GM12878 (cell line): ENCODE results near the gene TEF. TPM values are rescaled to one million over a fixed set of nuclear protein-coding genes. Genes with fewer than 3 reads are reported as not detected.

ENCODE experiments used
- ATAC-seq: fragments of 200-7000 bp; cut with Tn5 transposase; 3 replicates; pipeline ENCODE4 v1.9.1; 2020; ENCODE audit warnings: mild to moderate bottlenecking, moderate library complexity
- BruUV-seq: library from RNA; stranded (reverse); fragments of 400-500 nt; replicated peaks from 2 replicates; lab custom pipeline; 2021; lab: Mats Ljungman, UMichigan
- CTCF ChIA-PET: fragments of 300-600 bp; sonication (Branson Sonifier 250); formaldehyde crosslinking; extraction: SDS; loops from one replicate; lab custom pipeline; 2021; ENCODE audit warnings: inconsistent platforms; lab: Yijun Ruan, JAX
- POLR2A ChIA-PET: fragments of 350-600 bp; formaldehyde crosslinking; extraction: SDS; loops from one replicate; lab custom pipeline; 2021; ENCODE audit warnings: inconsistent platforms; lab: Charles Lee
- RAD21 ChIA-PET: fragments of 300-600 bp; sonication (Branson Sonifier 250); formaldehyde crosslinking; loops from one replicate; lab custom pipeline; 2023; ENCODE audit warnings: antibody characterized with exemption; ENCODE audit not compliant: unreplicated experiment; lab: Charles Lee
- SMC1A ChIA-PET: fragments of 300-600 bp; sonication (Branson Sonifier 250); formaldehyde crosslinking; loops from one replicate; lab custom pipeline; 2023; ENCODE audit not compliant: unreplicated experiment, uncharacterized antibody; lab: Charles Lee
- DNase-seq: peaks from one replicate; pipeline ENCODE4 v3.0.0-alpha.2; 2011; ENCODE audit warnings: low read depth, low spot score
- FAIRE-seq: peaks from 3 replicates; lab custom pipeline; 2011; peaks lifted over from hg19 to GRCh38; lab: Jason Lieb, UNC
- H2AFZ ChIP-seq: 2 replicates; pipeline ENCODE4 v1.6.0; 2011; ENCODE audit warnings: low read depth, low read length, control low read depth; ENCODE audit not compliant: control insufficient read depth
- H3K27ac ChIP-seq: 2 replicates; pipeline ENCODE4 v1.5.1; 2011; ENCODE audit warnings: control low read depth; ENCODE audit not compliant: control insufficient read depth, insufficient read depth
- H3K27me3 ChIP-seq, 2 experiments: replicated peaks in 1 of 2; 2 replicates each; pipeline versions ENCODE4 v1.6.0 to v1.6.1; 2011; ENCODE audit warnings: low read length in 1 of 2; ENCODE audit not compliant: control insufficient read depth in 2 of 2, insufficient read depth in 2 of 2
- H3K36me3 ChIP-seq, 2 experiments: 2 replicates each; pipeline ENCODE4 v1.5.1; 2011; ENCODE audit warnings: low read length in 1 of 2; ENCODE audit not compliant: control insufficient read depth in 2 of 2, insufficient read depth in 2 of 2
- H3K4me1 ChIP-seq: 2 replicates; pipeline ENCODE4 v1.6.1; 2011; ENCODE audit warnings: mild to moderate bottlenecking, low read length, moderate library complexity, mixed read lengths; ENCODE audit not compliant: control insufficient read depth, insufficient read depth
- H3K4me2 ChIP-seq: 2 replicates; pipeline ENCODE4 v1.6.0; 2011; ENCODE audit warnings: control low read depth; ENCODE audit not compliant: control insufficient read depth, insufficient read depth
- H3K4me3 ChIP-seq: fragments of 200-600 bp; sonication (generic); 2 replicates; pipeline ENCODE4 v1.5.1; 2016
- H3K79me2 ChIP-seq: 2 replicates; pipeline ENCODE4 v1.6.0; 2011; ENCODE audit warnings: low read length; ENCODE audit not compliant: control insufficient read depth, insufficient read depth
- H3K9ac ChIP-seq: 2 replicates; pipeline ENCODE4 v1.8.0; 2011; ENCODE audit warnings: low read length, control low read depth, mixed read lengths; ENCODE audit not compliant: control insufficient read depth, insufficient read depth
- H3K9me3 ChIP-seq: replicated peaks from 3 replicates; pipeline ENCODE4 v1.5.1; 2011; ENCODE audit warnings: mild to moderate bottlenecking, low read length; ENCODE audit not compliant: control insufficient read depth, insufficient read depth
- H4K20me1 ChIP-seq: 2 replicates; pipeline ENCODE4 v1.6.0; 2011; ENCODE audit not compliant: control insufficient read depth, insufficient read depth
- BACH1 ChIP-seq: fragments of 450-650 bp; IDR thresholded peaks from 2 replicates; pipeline ENCODE4 v1.6.1; 2017; ENCODE audit warnings: mild to moderate bottlenecking, borderline replicate concordance
- BCL11A ChIP-seq: IDR thresholded peaks from 2 replicates; pipeline ENCODE4 v1.6.1; 2011; ENCODE audit warnings: low read depth, low read length
- BRCA1 ChIP-seq: IDR thresholded peaks from 2 replicates; pipeline ENCODE4 v1.6.1; 2011; ENCODE audit warnings: low read depth, low read length, improper control_type of control experiment
- CEBPZ ChIP-seq: fragments of 150-350 bp; IDR thresholded peaks from 2 replicates; pipeline ENCODE4 v1.6.1; 2016; ENCODE audit warnings: low read depth, low read length
- GATAD2B ChIP-seq: fragments of 450-650 bp; conservative IDR thresholded peaks from 2 replicates; pipeline ENCODE4 v1.6.1; 2017; ENCODE audit warnings: low read depth, mild to moderate bottlenecking, moderate library complexity
- HDGF ChIP-seq: fragments of 450-650 bp; IDR thresholded peaks from 2 replicates; pipeline ENCODE4 v1.6.1; 2016; ENCODE audit warnings: antibody characterized with exemption
- KLF5 ChIP-seq: fragments of 450-650 bp; IDR thresholded peaks from 2 replicates; pipeline ENCODE4 v1.6.1; 2014; ENCODE audit warnings: mild to moderate bottlenecking; ENCODE audit not compliant: partially characterized antibody
- PML ChIP-seq: IDR thresholded peaks from 2 replicates; pipeline ENCODE4 v1.6.1; 2012; ENCODE audit warnings: low read length, inconsistent platforms
- RCOR1 ChIP-seq: conservative IDR thresholded peaks from 2 replicates; pipeline ENCODE4 v1.6.1; 2012; ENCODE audit warnings: low read depth, low read length, improper control_type of control experiment
- SMARCA5 ChIP-seq: fragments of 450-650 bp; IDR thresholded peaks from 2 replicates; pipeline ENCODE4 v1.6.1; 2017; ENCODE audit warnings: mild to moderate bottlenecking
- SMC3 ChIP-seq: IDR thresholded peaks from 2 replicates; pipeline ENCODE4 v1.6.1; 2011; ENCODE audit warnings: low read length, improper control_type of control experiment, borderline replicate concordance
- SRF ChIP-seq, 2 experiments: IDR thresholded peaks; 2 replicates each; pipeline ENCODE4 v1.6.1; 2011; ENCODE audit warnings: low read depth in 2 of 2, low read length in 2 of 2, mild to moderate bottlenecking in 1 of 2, moderate library complexity in 1 of 2
- STAT1 ChIP-seq: fragments of 450-650 bp; conservative IDR thresholded peaks from 2 replicates; pipeline ENCODE4 v1.6.1; 2014; ENCODE audit warnings: antibody characterized with exemption, mild to moderate bottlenecking
- WRNIP1 ChIP-seq: IDR thresholded peaks from 2 replicates; pipeline ENCODE4 v1.6.1; 2011; ENCODE audit warnings: low read depth, low read length, improper control_type of control experiment, borderline replicate concordance
- ZNF24 ChIP-seq: fragments of 450-650 bp; IDR thresholded peaks from 2 replicates; pipeline ENCODE4 v1.6.1; 2017; ENCODE audit warnings: antibody characterized with exemption, mild to moderate bottlenecking
- WGBS: methylation state at CpG from one replicate; pipeline ENCODE4 v1.1.6; 2016; ENCODE audit warnings: low lambda C conversion rate; ENCODE audit not compliant: insufficient replicate concordance, insufficient coverage; ENCODE audit errors: missing lambda C conversion rate; 5-methylcytosine and 5-hydroxymethylcytosine counted together
- in situ Hi-C: fragments of 300-500 bp; cut with MboI; formaldehyde crosslinking; loops from 9 replicates; pipeline ENCODE4 v1.14.3; 2018; ENCODE audit warnings: mixed read lengths
- intact Hi-C: fragments of 100-400 bp; cut with micrococcal nuclease; formaldehyde crosslinking; loops from one replicate; pipeline ENCODE4 v1.14.2; 2022; ENCODE audit not compliant: unreplicated experiment
- polyA plus RNA-seq, 11 experiments: library from polyadenylated mRNA; depleted of rRNA in 4 of 11; unstranded in 6 of 11; stranded (reverse) in 5 of 11; fragments of >200 nt; fragmentation: Nextera tagmentation in 4 of 11; fragmentation: Illumina TruSeq in 1 of 11; extraction: Ambion mirVana in 4 of 11; extraction: Trizol in 1 of 11; gene quantifications; 1 replicate in 1 of 11; 2 replicates in 10 of 11; pipeline versions ENCODE4 v1.2.1 to v1.2.3, GENCODE V29; 2011 to 2016; ENCODE audit warnings: inconsistent platforms in 2 of 11, missing spikeins in 2 of 11, low read depth in 1 of 11
- total RNA-seq, 4 experiments: library from RNA; depleted of rRNA in 3 of 4; stranded (reverse); fragments of >200 nt in 3 of 4; fragmentation: Illumina TruSeq in 1 of 4; extraction: Trizol in 1 of 4; gene quantifications; 2 replicates each; pipeline versions ENCODE4 v1.2.1 to v1.2.3, GENCODE V29; 2013 to 2021

The TEF gene
- total and polyA plus RNA-seq, 10 of the 15 experiments (the other 5 are each of a cell fraction or from before 2014, with no cell fraction given), result 0.23 to 4.9 (median 3.2) TPM

DNA sequence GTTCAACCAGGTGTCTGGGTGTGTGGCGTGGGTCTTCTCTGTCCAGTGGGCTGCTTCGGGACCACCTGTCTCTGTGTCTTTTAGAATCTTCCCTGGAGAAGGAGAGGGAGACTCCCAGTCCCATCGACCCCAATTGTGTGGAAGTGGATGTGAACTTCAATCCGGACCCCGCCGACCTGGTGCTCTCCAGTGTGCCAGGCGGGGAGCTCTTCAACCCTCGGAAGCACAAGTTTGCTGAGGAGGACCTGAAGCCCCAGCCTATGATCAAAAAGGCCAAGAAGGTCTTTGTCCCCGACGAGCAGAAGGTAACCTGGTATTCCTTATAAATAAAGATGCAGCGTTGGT, 12.2 kb downstream of the TEF start:
- H3K27me3 ChIP-seq, result no peaks in the 10 kb centered on the region
- TF ChIP-seq ZNF24, result no peak
- TF ChIP-seq PML, result no peak
- no peak for TF ChIP-seq CEBPZ
- no peak for TF ChIP-seq WRNIP1
- no peak for TF ChIP-seq SRF (IDR thresholded peaks at IDR 0.05; ENCODE audit: low read depth in 2 of 2, low read length in 2 of 2)
- TF ChIP-seq GATAD2B, result no peak
- no peak for TF ChIP-seq SMC3
- no peak for TF ChIP-seq SMARCA5
- TF ChIP-seq BCL11A, result no peak
- no peak for TF ChIP-seq BRCA1
- no peak for TF ChIP-seq KLF5
- TF ChIP-seq STAT1, result no peak
- TF ChIP-seq HDGF, result no peak
- TF ChIP-seq BACH1, result no peak
- no peak for TF ChIP-seq RCOR1
- in situ Hi-C loops, result no loop called here
- SMC1A ChIA-PET, result no interaction called here
- POLR2A ChIA-PET, result interaction anchor here (0.6 kb wide), 1 partner anchor 93 kb away, joined by 9 read pairs; no protein-coding TSS in a partner anchor
- ATAC-seq, result no peak
- no peak for FAIRE-seq
- WGBS, result 86% methylated on average over 11 of the region's 11 CpGs
- no peak overlapping the region for H3K27ac ChIP-seq
- BruUV-seq, result no TSS peak
- no peak overlapping the region for H3K4me2 ChIP-seq
- H3K9me3 ChIP-seq, result no peaks in the 10 kb centered on the region
- no peak overlapping the region for H3K4me3 ChIP-seq
- H3K79me2 ChIP-seq, result no peaks in the 10 kb centered on the region
- H2AFZ ChIP-seq, result no peak overlapping the region
- CTCF ChIA-PET, result interaction anchor here (0.9 to 1.1 kb wide), 2 partner anchors 10 to 79 kb away, joined by 3 to 6 read pairs; no protein-coding TSS in a partner anchor
- H4K20me1 ChIP-seq, result no peaks in the 10 kb centered on the region
- no peak overlapping the region for H3K9ac ChIP-seq
- RAD21 ChIA-PET, result no interaction called here
- H3K36me3 ChIP-seq, result no peaks in the 10 kb centered on the region; a peak in 1 of 4 replicates
- H3K4me1 ChIP-seq, result no peaks in the 10 kb centered on the region
- DNase-seq, result no peak
- intact Hi-C loops, result no loop called here
